Bronchial epithelial cell (primary cell): ENCODE measurements around the gene AANAT. TPM values are rescaled to one million over a fixed set of nuclear protein-coding genes. Genes with fewer than 3 reads are reported as not detected.

Experiments used
- DNase-seq: peaks from one replicate; pipeline ENCODE4 v3.0.0-alpha.2; 2010; ENCODE audit warnings: low read depth
- FAIRE-seq: peaks from 2 replicates; lab custom pipeline; 2011; peaks lifted over from hg19 to GRCh38; lab: Jason Lieb, UNC
- H3K27me3 ChIP-seq: 2 replicates; pipeline ENCODE4 v1.5.1; 2011; ENCODE audit warnings: low read length; ENCODE audit not compliant: control insufficient read depth, insufficient read depth
- H3K36me3 ChIP-seq: 2 replicates; pipeline ENCODE4 v1.5.1; 2011; ENCODE audit warnings: low read length; ENCODE audit not compliant: control insufficient read depth, insufficient read depth
- H3K4me3 ChIP-seq: 2 replicates; pipeline ENCODE4 v1.5.1; 2011; ENCODE audit warnings: mild to moderate bottlenecking, low read depth, low read length, control low read depth
- CTCF ChIP-seq: IDR thresholded peaks from 2 replicates; pipeline ENCODE4 v1.5.1; 2011; ENCODE audit warnings: mild to moderate bottlenecking, moderate library complexity, low read length, control low read depth, inconsistent platforms; ENCODE audit not compliant: insufficient read depth, severe bottlenecking
- total RNA-seq: library from RNA; depleted of rRNA; stranded (reverse); fragments of >200 nt; gene quantifications from 2 replicates; pipeline ENCODE4 v1.2.1, GENCODE V29; 2014

Gene AANAT
- total RNA-seq, 1 donor from 2014 or later: not detected

GRCh38 chr17:76426853-76427252 is 40.5 kb upstream of the AANAT start:
- Histone ChIP-seq H3K27me3 (no peaks in the 10 kb centered on the region), H3K36me3 (peaks cover 2% of the 10 kb centered on the region), H3K4me3 (no peak overlapping the region)
- no peak for TF ChIP-seq CTCF
- DNase-seq: no peak
- FAIRE-seq: no peak

DNA sequence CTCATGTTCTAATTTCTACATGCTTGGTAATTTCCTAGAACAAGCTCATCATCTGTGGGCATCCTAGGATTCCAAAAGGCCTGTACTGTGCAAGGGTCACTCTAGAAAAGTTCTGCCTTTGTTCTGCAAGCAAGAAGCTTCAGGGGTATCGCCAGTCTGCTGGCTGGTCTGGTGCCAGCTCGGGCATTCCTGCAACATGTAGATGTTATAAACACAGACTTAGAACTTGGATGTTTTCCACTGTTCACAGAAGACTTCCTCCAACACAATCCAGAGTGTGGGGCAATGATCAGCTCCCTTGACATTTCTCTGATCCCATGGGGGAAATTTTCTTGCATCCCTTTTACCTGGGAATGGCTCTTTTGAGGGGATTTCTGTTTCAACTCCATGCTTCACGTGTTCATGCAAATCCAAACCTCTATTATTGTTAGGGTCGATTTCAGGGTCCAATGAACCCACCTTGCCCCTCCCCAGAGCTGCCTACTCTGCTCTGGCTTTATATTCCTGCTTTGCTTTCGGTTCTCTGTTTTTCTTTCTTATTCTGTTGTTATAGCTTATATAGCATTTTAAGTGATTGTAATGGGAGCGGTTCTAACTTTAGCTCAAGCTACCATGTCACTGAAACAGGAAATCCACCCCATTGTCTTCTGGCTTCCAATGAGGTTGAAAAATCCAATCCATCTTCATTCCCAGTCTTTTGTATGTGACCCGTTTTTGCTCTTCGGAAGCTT is 39.7 kb upstream of the AANAT start:
- H3K4me3 ChIP-seq: no peak overlapping the region
- H3K36me3 ChIP-seq: peaks cover 2% of the 10 kb centered on the region
- FAIRE-seq (no peak), DNase-seq (no peak)
- TF ChIP-seq CTCF: no peak
- no peaks in the 10 kb centered on the region for H3K27me3 ChIP-seq

DNA sequence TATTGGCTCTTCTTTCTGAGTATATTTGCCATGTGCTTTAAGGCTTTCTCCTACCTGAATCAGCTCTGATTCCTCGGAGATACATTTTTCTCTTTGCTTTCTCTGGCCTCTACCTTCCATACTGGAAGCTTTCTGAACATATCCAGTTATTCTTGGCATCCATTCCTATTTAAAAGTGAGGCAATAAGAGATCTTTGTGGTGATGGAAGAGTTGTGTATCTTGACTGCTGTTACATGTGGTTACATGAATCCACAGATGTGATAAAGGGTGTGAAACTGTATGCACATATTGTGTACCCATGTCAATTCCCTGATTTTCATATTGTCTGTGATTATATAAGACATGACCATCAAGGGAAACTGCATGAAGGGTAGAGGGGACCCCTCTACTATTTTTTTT is 38.9 kb upstream of the AANAT start:
- no peaks in the 10 kb centered on the region for H3K36me3 ChIP-seq
- H3K4me3 ChIP-seq: no peak overlapping the region
- FAIRE-seq: no peak
- TF ChIP-seq CTCF: no peak
- H3K27me3 ChIP-seq: no peaks in the 10 kb centered on the region
- DNase-seq: no peak

DNA sequence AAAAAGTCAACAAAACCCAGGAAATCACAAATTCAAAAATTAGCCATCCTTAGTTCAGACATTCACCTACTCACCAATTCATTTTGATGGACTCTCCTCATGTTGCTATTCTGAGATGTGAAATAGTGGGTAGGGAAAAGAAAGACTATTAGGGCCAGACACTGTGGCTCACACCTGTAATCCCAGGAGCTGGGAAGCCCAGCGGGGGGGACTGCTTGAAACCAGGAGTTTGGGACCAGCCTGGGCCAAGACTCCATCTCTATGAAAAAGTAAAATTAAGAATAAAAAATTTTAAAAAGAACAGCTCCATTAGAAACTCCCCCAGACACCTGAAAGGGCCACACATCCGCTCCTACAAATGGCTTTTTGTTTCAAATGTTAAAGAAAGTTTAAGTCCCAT is 35.9 kb upstream of the AANAT start:
- Histone ChIP-seq H3K4me3 (no peak overlapping the region), H3K36me3 (no peaks in the 10 kb centered on the region), H3K27me3 (no peaks in the 10 kb centered on the region)
- FAIRE-seq: no peak
- DNase-seq: no peak
- TF ChIP-seq CTCF: no peak

DNA sequence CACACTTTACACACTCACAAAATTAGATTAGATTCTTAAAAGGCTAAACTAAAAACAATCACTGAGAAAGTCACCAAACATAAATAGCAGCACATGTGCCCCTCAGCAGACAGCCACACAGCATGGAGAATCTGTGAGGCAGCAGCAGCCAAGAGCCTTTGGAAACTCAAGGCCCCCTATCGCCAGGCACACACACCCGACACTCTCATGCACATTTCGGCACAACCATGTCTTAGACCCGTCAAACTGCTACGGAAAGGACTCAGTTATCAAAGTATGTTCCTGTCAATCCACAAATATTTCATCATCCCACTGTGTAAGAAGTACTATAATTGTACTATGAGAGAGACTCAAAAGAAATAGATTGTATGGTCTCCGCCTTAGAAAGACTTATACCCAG is 35.4 kb upstream of the AANAT start:
- FAIRE-seq (no peak), DNase-seq (no peak)
- Histone ChIP-seq H3K36me3 (no peaks in the 10 kb centered on the region), H3K27me3 (no peaks in the 10 kb centered on the region), H3K4me3 (no peak overlapping the region)
- TF ChIP-seq CTCF: no peak
